GM21423 (cell line): ENCODE results near the gene ZNF563.
"Not testable (repeated sequence)": the region's sequence is repeated elsewhere in the genome, so short reads cannot be mapped to it uniquely, and the experiment has no call there.

Source experiments
- ATAC-seq: cut with Tn5 transposase; IDR thresholded peaks from one replicate; pipeline ENCODE4 v1.9.1; 2021; ENCODE audit warnings: mild to moderate bottlenecking, moderate library complexity; ENCODE audit not compliant: unreplicated experiment

Gene ZNF563

DNA sequence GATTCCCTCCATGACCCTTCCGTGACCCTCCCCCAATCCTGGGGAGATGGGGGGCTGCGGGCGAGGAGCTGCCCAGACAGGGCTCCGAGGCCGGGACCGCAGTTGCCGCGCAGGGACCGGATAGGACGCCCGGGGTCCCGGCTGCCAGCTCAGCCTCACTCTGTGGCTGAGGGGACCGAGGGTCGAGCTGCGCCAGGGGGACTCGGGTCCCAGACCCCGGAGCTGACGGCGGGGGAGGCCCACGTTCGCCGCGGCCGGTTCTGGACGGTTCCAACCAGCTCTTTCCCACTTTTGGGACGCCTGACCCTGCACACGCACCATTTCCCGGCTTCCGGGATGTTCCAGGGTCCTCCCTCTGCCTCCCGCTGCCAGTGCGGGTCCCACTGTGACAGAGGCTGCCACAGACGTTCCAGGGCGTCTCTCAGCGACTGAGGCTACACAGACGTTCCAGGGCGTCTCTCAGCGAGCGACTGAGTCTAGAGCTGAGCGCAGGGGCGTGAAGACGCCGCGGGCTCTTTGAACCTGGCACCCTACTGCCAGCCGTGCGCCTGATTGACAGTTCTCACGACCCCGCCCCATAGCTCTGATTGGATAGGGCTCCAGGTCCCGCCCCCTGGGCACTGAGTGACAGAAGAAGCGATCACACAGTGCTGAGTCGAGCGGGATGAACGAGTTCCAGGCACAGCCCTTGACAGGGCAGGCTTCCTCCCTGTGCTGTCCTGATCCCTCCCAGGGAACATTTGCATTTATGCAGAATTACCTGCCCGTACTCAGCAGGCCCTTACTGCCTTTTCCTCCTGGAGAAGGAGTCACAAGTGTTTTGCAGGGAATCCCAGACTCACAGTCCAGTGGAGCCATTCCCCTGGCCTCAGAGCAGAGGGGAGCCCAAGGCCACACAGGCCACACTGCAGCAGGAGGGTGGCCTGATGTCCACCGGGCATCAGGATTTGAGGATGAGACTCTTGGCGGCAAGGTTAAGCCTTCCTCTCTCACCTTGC, at the start of gene ZNF563:
Gene ZNF563 (minus strand): TSS at position 472 of the 998 bp plus-strand sequence. CDS start 151 bp downstream, at position 321.
- peak; percentile 88 for ATAC-seq

DNA sequence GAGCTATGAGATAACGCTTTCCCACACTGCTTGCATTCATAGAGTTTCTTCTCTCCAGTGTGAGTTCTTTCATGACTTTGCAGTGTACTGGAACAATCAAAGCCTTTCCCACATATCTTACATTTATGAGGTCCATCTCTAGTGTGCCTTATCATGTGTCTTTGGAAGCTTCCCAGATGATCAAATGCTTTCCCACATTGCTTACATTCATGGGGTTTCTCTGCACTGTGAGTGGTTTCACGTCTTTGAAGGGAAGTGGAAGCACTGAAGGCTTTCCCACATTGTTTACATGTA, 47.0 kb upstream of the ZNF563 start:
- no peak for ATAC-seq

DNA sequence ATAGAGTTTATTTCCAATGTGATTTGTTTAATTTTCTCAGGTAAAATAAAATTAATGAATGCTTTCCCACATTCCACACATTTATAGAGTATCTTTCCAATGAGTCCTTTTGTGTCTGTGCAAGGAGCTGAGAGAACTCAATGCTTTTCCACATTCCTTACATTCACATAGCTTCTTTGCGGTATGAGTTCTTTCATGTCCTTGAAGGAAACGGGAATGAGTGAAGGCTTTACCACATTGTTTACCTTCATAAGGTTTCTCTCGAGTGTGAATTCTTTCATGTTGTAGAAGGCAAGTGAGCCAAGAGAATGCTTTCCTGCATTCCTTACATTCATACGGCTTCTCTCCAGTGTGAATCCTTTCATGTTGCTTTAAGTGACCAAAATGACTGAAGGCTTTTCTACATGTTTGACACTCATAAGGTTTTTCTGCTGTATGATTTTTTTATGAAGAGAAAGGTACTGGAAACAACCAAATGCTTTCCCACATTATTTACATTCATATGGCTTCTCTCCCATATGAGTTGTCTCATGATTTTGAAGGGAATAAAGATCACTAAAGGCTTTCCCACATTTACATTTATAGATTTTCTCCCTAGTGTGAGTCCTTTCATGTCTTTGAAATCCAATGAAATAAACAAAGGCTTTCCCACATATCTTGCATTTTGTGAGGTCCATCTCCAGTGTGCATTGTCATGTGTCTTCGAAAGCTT, 46.5 kb upstream of the ZNF563 start:
- no peak for ATAC-seq

DNA sequence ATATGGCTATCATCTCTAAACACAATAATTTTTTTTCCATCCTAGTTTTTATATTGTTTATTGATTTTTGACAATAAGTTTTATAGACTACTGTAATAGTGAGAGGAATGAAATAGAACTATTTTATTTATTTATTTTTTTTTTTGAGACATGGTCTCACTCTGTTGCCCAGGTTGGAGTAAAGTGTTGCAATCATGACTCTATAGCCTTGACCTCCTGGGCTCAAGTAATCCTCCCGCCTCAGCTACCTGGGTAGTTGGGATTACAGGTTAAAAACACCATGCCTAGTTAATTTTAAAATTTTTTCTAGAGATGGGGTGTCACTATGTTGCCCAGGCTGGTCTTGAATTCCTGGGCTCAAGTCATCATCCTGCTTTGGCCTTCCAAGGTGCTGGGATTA, 40.6 kb upstream of the ZNF563 start:
- no peak for ATAC-seq

DNA sequence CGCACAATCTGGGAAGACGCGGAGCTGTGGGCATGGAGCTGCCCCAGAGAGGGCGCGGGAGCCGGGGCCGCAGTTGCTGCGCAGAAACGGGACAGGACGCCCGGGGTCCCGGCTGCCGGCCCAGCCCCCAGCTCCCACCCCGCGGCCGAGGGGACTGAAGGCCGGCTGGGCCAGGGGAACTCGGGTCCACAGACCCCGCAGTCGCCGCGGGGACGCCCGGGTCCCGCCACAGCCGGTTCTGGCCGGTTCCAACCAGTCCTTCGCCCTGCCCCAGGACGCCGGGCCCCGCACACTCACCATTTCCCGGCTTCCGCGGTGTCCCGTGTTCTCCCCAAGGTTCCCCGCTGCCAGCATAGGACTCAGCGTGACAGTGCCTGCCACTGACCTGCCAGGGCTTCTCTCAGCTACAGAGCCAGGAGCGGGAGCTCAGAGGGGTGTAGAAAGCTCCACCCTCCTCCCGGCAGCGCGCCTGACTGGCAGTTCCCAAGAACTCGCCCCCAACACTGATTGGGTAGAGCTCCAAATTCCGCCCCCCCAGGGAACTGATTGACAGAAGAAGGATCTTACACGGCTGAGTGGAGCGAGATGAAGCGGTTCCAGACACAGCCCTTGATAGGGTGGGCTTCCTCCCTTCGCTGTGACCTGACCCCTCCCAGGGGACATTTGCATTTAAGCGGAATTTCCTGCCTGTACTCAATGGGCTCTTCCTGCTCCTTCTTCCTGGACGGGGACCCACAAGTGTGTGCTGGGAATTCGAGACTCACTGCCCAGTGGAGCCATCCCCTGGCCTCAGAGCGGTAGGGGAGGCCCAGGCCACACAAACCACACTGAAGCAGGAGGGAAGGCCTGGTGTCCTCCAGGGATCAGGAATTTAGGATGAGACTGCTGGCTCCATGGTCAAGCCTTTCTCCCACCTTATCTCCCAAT, 32.1 kb upstream of the ZNF563 start, which contains the start of gene ZNF442:
Gene ZNF442 (minus strand): TSS at position 448 of the 927 bp plus-strand sequence. CDS start 2,052 bp downstream, outside the sequence.
- peak; percentile 90 for ATAC-seq

DNA sequence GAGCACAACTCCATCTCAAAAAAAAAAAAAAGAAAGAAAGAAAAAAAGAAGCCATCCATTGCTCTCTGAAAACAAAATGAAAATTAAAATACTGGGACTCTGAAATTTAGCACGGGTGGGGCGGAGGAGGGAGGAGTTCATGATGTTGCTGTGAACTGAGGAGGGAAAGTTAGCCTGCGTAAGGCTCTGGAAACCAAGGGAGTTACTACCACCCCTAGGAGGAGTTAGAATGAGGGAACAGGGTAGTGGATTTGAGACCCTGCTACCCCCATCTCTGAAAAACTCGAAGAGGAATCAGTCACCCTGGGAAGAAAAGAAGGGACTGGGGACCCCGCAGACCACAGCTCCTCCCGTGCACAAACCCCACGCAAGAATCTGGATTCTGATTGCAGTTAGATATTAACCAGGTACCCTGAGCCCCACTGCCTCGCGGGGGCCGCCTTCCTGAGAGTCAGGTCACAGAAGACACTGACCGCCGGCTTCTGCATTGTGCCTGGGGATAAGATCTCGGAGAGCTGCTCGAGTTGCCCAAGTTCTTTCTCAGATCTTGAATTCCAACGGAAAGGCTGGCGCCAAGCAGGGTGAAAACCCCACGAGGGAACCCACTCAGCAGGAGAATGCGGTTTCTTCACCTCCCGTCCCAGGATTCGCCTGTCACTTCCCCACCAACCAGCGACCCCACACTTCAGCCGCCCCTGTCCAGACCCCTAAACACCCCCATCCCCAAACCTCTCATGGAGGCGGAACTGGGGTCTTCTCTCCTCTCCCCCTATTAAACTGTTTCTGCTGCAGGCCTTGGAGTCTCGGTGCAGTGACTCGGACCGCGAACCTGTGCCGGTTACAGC, 31.2 kb upstream of the ZNF563 start:
- ATAC-seq, result no peak

DNA sequence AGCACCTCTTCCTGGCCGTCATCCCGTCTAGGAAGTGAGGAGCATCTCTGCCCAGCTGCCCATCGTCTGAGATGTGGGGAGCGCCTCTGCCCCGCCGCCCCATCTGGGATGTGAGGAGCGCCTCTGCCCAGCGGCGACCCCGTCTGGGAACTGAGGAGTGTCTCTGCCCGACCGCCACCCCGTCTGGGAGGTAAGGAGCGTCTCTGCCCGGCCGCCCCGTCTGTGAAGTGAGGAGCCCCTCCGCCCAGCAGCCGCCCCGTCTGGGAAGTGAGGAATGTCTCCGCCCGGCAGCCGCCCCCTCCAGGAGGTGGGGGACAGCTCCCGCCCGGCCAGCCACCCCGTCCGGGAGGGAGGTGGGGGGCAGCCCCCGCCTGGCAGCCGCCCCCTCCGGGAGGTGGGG, 28.8 kb upstream of the ZNF563 start:
- ATAC-seq, result not testable (repeated sequence)

DNA sequence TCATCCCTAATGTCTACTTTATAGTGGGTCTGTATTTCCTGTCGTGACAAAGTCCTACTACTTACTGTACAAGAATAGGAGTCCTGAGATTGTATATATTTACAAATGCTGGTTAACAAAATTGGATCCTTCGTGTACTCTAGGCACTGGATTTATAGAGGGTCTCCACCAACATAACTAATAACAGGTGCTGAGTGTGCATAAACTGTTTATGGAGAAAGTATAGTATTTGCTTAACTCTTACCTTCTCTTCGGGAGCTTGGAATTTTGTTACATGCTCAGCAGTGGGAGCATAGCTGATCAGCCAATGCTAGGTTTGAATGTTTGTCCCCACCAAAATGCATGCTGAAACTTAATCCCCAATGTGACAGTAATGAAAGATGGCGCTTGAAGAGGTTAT, 19.9 kb upstream of the ZNF563 start:
- no peak for ATAC-seq

DNA sequence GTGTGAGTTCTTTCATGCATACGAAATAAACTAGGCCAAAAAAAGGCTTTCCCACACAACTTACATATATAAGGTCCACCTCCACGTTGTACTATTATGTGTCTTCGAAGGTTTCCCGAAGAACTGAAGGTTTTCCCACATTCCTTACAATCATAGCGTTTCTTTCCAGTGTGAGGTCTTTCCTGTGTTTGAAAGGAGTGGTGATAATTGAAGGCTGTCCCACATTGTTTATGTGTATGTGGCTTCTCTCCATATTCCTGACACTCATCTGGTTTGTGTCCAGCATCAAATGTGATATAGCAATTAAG, 17.4 kb upstream of the ZNF563 start:
- ATAC-seq, result no peak

DNA sequence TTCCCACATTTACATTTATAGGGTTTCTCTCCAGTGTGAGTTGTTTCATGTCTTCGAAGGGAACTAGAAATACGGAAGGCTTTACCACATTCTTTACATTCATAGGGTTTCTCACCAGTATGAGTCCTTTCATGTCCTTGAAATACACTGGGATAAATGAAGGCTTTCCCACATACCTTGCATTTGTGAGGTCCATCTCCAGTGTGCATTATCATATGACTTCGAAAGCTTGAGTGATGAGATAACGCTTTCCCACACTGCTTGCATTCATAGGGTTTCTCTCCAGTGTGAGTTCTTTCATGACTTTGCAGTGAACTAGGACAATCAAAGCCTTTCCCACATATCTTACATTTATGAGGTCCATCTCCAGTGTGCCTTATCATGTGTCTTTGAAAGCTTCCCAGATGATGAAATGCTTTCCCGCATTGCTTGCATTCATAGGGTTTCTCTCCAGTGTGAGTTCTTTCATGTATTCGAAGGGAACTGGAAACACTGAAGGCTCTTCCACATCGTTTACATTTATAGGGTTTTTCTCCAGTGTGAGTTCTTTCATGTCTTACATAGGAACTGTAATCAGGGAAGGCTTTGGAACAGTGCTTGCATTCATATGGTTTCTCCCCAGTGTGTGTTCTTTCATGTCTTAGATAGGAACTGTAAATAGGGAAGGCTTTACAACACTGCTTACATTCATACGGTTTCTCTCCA, 16.9 kb upstream of the ZNF563 start:
- ATAC-seq, result no peak

DNA sequence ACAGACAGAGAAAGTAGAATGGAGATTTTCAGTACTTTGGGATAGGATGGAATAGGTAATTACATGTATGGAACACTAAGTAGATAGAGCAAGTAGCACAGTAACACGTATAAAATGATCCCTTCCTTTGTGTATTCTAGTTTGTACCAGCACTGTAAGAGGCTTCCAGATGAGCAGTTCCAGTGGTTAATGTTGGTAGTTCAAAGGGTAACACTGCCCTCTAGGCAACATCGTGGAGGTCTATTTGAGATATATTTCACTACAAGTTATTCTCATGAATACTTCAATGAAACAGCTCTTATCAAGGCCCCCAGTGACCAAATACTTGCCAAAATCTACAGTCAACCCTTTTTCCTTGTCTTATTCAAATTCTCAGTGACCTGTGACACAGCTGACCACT, 13.5 kb upstream of the ZNF563 start:
- ATAC-seq, result no peak

DNA sequence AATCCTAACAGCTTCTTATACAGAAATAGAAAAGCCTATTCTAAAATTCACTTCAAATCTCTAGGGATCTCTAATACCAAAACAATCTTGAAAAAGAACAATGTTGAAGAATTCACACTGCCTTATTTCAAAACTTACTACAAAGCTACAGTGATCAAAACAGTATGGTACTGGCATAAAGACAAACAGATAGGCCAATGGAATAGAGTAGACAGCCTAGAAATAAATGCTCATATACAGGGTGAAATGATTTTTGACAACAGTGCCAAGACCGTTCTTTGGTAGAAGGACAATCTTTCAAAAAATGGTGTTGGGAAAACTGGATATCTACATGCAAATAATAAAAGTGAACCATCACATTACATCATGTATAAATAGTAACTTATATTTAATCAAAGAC, 11.8 kb upstream of the ZNF563 start:
- no peak for ATAC-seq

DNA sequence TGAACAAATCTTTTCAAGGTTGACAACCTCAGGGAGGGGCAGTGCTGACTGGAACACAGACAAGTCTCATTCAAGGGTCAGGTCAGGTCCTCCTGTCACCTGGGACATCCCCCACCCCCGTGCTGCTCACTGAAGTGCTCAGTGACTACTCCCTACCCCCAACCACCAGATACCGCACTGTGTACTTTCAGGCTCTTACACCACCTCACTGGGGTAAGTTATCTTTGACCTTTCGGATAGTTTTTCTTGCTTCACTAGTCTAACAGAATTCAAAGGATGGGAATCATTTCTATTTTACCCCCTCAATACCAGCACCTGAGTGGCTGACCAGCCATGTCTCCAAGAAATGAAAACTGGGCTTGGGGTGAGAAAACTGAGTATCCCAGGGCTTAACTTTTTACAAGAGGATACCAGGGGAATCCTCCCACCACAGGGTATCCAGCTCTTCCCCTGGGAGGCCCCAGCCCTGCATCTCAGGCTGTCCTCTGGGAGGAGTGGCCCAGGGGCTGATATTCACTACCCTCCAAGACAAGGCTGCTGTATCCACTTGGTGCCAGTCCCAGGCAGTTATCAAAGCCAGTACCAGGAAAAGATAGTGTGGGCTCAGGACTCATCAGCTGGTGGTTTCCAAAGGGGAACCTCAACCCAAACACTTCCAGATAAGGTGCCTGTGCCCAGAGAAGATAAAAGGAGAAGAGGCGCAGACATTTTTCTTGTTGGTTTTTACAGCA, 2.1 kb downstream of the ZNF563 start:
- peak; percentile 30 for ATAC-seq

DNA sequence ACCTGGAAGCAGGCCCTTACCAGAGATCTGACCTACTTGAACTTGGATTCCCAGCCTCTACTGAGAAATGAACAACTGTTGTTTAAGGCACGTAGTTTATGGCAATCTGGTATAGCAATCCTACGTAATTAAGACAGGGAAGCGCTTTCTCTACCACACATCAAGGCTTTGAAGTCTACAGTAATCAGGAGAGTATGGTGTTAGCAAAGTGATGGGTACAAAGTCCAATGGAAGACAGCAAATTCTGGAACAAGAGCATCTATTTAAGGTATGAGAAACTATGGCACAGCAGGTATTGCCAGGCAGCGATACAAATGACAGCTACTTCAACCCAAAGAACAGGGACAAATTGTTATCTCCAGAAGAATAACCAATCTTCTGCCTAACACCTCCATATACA, 3.1 kb downstream of the ZNF563 start:
- no peak for ATAC-seq

DNA sequence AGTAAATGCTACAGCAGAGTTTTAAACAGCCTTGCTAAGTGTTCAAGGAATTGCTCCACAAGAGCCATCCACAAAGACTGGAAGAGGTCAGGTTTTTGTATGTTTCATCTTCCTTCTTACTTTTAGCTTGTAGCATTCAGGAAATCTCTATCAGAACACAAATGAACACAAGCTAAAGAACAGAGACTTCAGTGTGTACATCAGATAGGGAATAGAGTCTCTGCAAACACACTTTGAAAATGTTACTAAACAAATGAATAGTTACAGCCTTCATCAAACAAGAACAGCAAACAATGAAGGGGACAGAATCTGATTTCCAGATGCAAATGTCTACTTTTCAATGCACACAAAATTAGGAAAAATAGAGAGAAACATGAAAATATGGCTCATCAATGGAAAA, 7.7 kb downstream of the ZNF563 start:
- no peak for ATAC-seq

DNA sequence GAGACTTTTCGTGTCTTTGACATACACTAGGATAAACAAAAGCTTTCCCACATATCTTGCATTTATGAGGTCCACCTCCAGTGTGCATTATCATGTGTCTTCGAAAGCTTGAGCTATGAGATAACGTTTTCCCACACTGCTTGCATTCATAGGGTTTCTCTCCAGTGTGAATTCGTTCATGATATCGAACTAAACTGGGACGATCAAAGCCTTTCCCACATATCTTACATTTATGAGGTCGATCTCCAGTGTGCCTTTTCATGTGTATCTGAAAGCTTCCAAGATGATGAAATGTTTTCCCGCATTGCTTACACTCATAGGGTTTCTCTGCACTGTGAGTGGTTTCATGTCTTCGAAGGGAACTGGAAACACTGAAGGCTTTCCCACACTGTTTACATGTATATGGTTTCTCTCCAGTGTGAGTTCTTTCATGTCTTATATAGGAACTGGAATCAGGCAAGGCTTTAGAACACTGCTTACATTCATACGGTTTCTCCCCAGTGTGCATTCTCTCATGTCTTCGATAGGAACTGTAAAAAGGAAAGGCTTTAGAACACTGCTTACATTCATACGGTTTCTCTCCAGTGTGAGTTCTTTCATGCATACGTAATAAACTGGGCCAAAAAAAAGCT, 14.5 kb downstream of the ZNF563 start:
- no peak for ATAC-seq

DNA sequence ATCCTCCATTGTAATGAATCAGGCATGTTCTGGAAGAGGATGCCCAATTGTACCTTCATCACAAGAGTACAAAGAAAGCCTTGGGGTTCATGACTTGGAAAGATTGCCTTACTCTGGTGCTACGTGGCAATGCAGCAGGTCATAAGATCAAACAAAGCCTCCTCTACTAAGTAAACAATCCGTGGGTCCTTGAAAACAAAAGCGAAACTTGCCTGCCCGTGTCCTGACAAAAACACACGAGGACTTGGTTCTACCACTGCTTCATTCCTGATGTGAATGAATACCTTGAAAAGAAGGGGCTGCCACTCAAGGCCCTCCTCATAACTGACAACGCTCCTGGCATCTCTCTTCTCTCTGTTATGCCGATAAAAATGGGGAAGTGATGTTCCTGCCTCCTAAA, 18.9 kb downstream of the ZNF563 start:
- ATAC-seq, result no peak

DNA sequence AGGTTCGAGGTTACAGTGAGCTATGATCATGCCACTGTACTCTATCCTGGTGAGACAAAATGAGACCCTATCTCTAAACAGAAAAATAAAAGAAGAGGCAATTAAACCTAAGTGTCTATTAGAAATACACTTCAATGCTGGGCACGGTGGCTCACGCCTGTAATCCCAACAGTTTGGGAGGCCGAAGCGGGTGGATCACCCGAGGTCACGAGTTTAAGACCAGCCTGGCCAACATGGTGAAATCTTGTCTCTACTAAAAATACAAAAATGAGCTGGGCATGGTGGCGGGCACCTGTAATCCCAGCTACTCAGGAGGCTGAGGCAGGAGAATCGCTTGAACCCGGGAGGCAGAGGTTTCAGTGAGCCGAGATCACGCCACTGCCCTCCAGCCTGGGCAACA, 24.5 kb downstream of the ZNF563 start:
- not testable (repeated sequence) for ATAC-seq
